Aorta (tissue), 5 donors: ENCODE results near the gene FXN. TPM values are rescaled to one million over a fixed set of nuclear protein-coding genes. Genes with fewer than 3 reads are reported as not detected.
A peak's percentile ranks its signal among the peaks of the same experiment; 100 is the strongest.

Experiments used
- ATAC-seq: fragments of 200-7000 bp; cut with Tn5 transposase; one replicate; pipeline ENCODE4 v1.9.1; 2022; ENCODE audit warnings: moderate library complexity; ENCODE audit not compliant: low FRiP score
- DNase-seq, 2 donors: peaks; one replicate each; pipeline ENCODE4 v3.0.0-alpha.2; 2020
- H3K27ac ChIP-seq, 2 donors: one replicate each; pipeline ENCODE4 v1.5.1; 2013; ENCODE audit warnings: low read length in 2 of 2, mild to moderate bottlenecking in 2 of 2, moderate library complexity in 2 of 2, control low read depth in 1 of 2, inconsistent platforms in 1 of 2, low read depth in 1 of 2
- H3K27me3 ChIP-seq, 2 donors: one replicate each; pipeline ENCODE4 v1.6.1; 2013; ENCODE audit warnings: control low read depth in 1 of 2, low read length in 1 of 2, mild to moderate bottlenecking in 1 of 2, moderate library complexity in 1 of 2; ENCODE audit not compliant: insufficient read depth in 2 of 2, control insufficient read depth in 1 of 2
- H3K36me3 ChIP-seq, 2 donors: one replicate each; pipeline ENCODE4 v1.6.1; 2013; ENCODE audit warnings: control low read depth in 1 of 2, low read length in 1 of 2, mild to moderate bottlenecking in 1 of 2; ENCODE audit not compliant: insufficient read depth in 2 of 2, control insufficient read depth in 1 of 2
- H3K4me1 ChIP-seq, 2 donors: one replicate each; pipeline ENCODE4 v1.6.1; 2013; ENCODE audit warnings: low read length in 2 of 2, control low read depth in 1 of 2, mild to moderate bottlenecking in 1 of 2, moderate library complexity in 1 of 2; ENCODE audit not compliant: insufficient read depth in 2 of 2, control insufficient read depth in 1 of 2
- H3K4me3 ChIP-seq, 2 donors: one replicate each; pipeline ENCODE4 v1.5.1; 2013; ENCODE audit warnings: low read length in 2 of 2, control low read depth in 1 of 2, mild to moderate bottlenecking in 1 of 2
- H3K9me3 ChIP-seq: one replicate; pipeline ENCODE4 v1.6.1; 2013; ENCODE audit warnings: mild to moderate bottlenecking, low read length; ENCODE audit not compliant: control insufficient read depth
- WGBS, 2 donors: extraction: QIAGEN DNeasy Blood & Tissue Kit; methylation state at CpG; one replicate each; pipeline ENCODE4 v1.1.7; 2013; 5-methylcytosine and 5-hydroxymethylcytosine counted together
- intact Hi-C, 2 donors: fragments of 100-400 bp; cut with DNase I; formaldehyde crosslinking; loops; one replicate each; pipeline versions ENCODE4 v1.14.2 to v1.15.0; 2022
- polyA plus RNA-seq, 2 donors: library from polyadenylated mRNA; stranded (reverse); fragments of 200-250 nt; gene quantifications; one replicate each; pipeline ENCODE4 v1.2.3, GENCODE V29; 2013
- total RNA-seq, 2 donors: library from RNA; stranded (reverse); fragmentation: NEBNext Ultra II Directional; extraction: Animal tissue kit (Norgen Biotek cat#: 25700); gene quantifications; one replicate each; pipeline ENCODE4 v1.2.1, GENCODE V29; 2021
- donor health status: healthy with polysubstance abuse.
- donor health status: Bipolar disorder and iron deficiency.
- donor health status: DM: no; HTN: no; CAD: no.
- donor health status: DM: no; HTN: no; CAD: no.
- donor health status: DM: yes; HTN: yes; CAD: no.

FXN gene
- total and polyA plus RNA-seq, 4 donors, result 2.8 to 7.8 (median 7.2) TPM

- Histone ChIP-seq H3K27me3 (no peaks in the 10 kb centered on the region), H3K36me3 (no peaks in the 10 kb centered on the region), H3K27ac (peak overlapping the region in 1 of 2 donors; percentile 29), H3K9me3 (no peaks in the 10 kb centered on the region), H3K4me3 (no peak overlapping the region), H3K4me1 (no peaks in the 10 kb centered on the region)
- intact Hi-C loops, result no loop called here
- no peak for ATAC-seq
- no peak for DNase-seq
- 85 to 88% methylated on average over 1 of the region's 1 CpG for WGBS, 2 donors
Observed at GRCh38 chr9:69065660-69066059, 30.1 kb downstream of the FXN start.

- ATAC-seq (no peak), DNase-seq (no peak)
- Histone ChIP-seq H3K36me3 (no peaks in the 10 kb centered on the region), H3K4me1 (no peaks in the 10 kb centered on the region), H3K27ac (no peak overlapping the region), H3K4me3 (no peak overlapping the region), H3K27me3 (no peaks in the 10 kb centered on the region), H3K9me3 (no peaks in the 10 kb centered on the region)
- 94 to 95% methylated on average over 22 to 27 of the region's 27 CpGs for WGBS, 2 donors
- intact Hi-C loops, result no loop called here
Observed at GRCh38 chr9:69066955-69067354, 31.4 kb downstream of the FXN start.

- Histone ChIP-seq H3K36me3 (no peaks in the 10 kb centered on the region), H3K9me3 (no peaks in the 10 kb centered on the region), H3K4me3 (no peak overlapping the region), H3K4me1 (no peaks in the 10 kb centered on the region), H3K27ac (no peak overlapping the region), H3K27me3 (no peaks in the 10 kb centered on the region)
- ATAC-seq (no peak), DNase-seq (peak in 1 of 2 donors; percentile 40)
- WGBS, 2 donors, result 92% methylated on average over 7 of the region's 7 CpGs
- intact Hi-C loops, result no loop called here
Observed at GRCh38 chr9:69070201-69070600, 34.6 kb downstream of the FXN start.

- Histone ChIP-seq H3K4me3 (no peak overlapping the region), H3K27ac (no peak overlapping the region), H3K36me3 (no peaks in the 10 kb centered on the region), H3K4me1 (peaks cover 0 to 4% of the 10 kb centered on the region in 2 donors), H3K27me3 (no peaks in the 10 kb centered on the region), H3K9me3 (no peaks in the 10 kb centered on the region)
- WGBS, 2 donors, result 71 to 77% methylated on average over 3 of the region's 3 CpGs
- intact Hi-C loops, result no loop called here
- no peak for ATAC-seq
- DNase-seq, result no peak
Observed at GRCh38 chr9:69071059-69071458, 35.5 kb downstream of the FXN start.

DNA sequence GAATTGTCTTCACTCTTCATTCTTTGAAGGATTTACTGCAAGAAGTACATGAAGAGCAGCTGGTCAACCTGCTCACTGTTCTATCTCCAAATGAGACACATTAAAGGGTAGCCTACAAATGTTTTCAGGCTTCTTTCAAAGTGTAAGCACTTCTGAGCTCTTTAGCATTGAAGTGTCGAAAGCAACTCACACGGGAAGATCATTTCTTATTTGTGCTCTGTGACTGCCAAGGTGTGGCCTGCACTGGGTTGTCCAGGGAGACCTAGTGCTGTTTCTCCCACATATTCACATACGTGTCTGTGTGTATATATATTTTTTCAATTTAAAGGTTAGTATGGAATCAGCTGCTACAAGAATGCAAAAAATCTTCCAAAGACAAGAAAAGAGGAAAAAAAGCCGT lies 37.6 kb downstream of the FXN start:
- ATAC-seq, result no peak
- intact Hi-C loops, result no loop called here
- WGBS, 2 donors, result 55 to 66% methylated on average over 4 of the region's 4 CpGs

DNA sequence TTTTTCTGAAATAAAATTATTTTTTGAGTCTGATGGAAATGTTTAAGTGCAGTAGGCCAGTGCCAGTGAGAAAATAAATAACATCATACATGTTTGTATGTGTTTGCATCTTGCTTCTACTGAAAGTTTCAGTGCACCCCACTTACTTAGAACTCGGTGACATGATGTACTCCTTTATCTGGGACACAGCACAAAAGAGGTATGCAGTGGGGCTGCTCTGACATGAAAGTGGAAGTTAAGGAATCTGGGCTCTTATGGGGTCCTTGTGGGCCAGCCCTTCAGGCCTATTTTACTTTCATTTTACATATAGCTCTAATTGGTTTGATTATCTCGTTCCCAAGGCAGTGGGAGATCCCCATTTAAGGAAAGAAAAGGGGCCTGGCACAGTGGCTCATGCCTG lies 39.2 kb downstream of the FXN start:
- Histone ChIP-seq H3K9me3 (no peaks in the 10 kb centered on the region), H3K4me1 (peaks cover 5 to 12% of the 10 kb centered on the region in 2 donors), H3K27me3 (no peaks in the 10 kb centered on the region), H3K4me3 (no peak overlapping the region), H3K27ac (no peak overlapping the region), H3K36me3 (no peaks in the 10 kb centered on the region)
- ATAC-seq, result no peak
- intact Hi-C loops, result loop anchor here in 1 of 2 donors (5.0 kb wide), 1 partner anchor 58 kb away; no protein-coding TSS in a partner anchor
- no peak for DNase-seq
- 80 to 85% methylated on average over 2 of the region's 2 CpGs for WGBS, 2 donors

More for the DNA sequence above, 37.6 kb downstream of the FXN start:
- Histone ChIP-seq H3K4me1 (peaks cover 2 to 10% of the 10 kb centered on the region in 2 donors), H3K27ac (no peak overlapping the region), H3K27me3 (no peaks in the 10 kb centered on the region), H3K36me3 (no peaks in the 10 kb centered on the region), H3K9me3 (no peaks in the 10 kb centered on the region), H3K4me3 (no peak overlapping the region)
- no peak for DNase-seq

- ATAC-seq (peak; percentile 46), DNase-seq (no peak)
- intact Hi-C loops, result loop anchor here in 1 of 2 donors (5.0 kb wide), 1 partner anchor 56 kb away; no protein-coding TSS in a partner anchor
- no peaks in the 10 kb centered on the region for H3K9me3 ChIP-seq
- H3K4me3 ChIP-seq, result no peak overlapping the region
- no peaks in the 10 kb centered on the region for H3K36me3 ChIP-seq
- 4 to 8% methylated on average over 5 of the region's 5 CpGs for WGBS, 2 donors
- H3K4me1 ChIP-seq, result peaks cover 5 to 12% of the 10 kb centered on the region in 2 donors
- H3K27me3 ChIP-seq, result no peaks in the 10 kb centered on the region
- H3K27ac ChIP-seq, result peak overlapping the region in 1 of 2 donors; percentile 10
Observed at GRCh38 chr9:69076550-69076949, 41.0 kb downstream of the FXN start.

- Histone ChIP-seq H3K27ac (peak overlapping the region; percentile 59 to 96), H3K9me3 (no peaks in the 10 kb centered on the region), H3K27me3 (no peaks in the 10 kb centered on the region), H3K36me3 (no peaks in the 10 kb centered on the region), H3K4me3 (no peak overlapping the region), H3K4me1 (peaks cover 5 to 12% of the 10 kb centered on the region in 2 donors)
- DNase-seq, result no peak
- WGBS, 2 donors, result 4 to 11% methylated on average over 2 of the region's 2 CpGs
- intact Hi-C loops, result loop anchor here in 1 of 2 donors (5.0 kb wide), 1 partner anchor 54 kb away; no protein-coding TSS in a partner anchor
- peak; percentile 4 for ATAC-seq
Observed at GRCh38 chr9:69078069-69078468, 42.5 kb downstream of the FXN start.

DNA sequence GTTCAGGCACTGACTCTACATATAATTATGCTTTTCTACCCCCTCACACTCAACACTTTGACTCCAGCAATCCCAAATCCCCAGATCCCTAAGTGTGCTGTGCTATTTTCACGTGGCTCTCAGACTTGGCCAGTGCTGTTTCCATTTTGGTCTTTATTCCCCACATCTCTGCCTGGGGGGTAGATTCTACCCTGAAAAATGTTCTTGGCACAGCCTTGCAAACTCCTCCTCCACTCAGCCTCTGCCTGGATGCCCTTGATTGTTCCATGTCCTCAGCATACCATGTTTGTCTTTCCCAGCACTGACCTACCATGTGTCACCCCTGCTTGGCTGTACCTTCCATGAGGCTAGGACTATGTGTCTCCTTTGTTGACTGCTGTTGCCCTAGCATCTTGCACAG lies 43.0 kb downstream of the FXN start:
- H3K27me3 ChIP-seq, result no peaks in the 10 kb centered on the region
- intact Hi-C loops, result loop anchor here in 1 of 2 donors (5.0 kb wide), 1 partner anchor 54 kb away; no protein-coding TSS in a partner anchor
- H3K9me3 ChIP-seq, result no peaks in the 10 kb centered on the region

More for the DNA sequence above, 43.0 kb downstream of the FXN start:
- 0% methylated on average over 1 of the region's 1 CpG for WGBS, 2 donors
- peak; percentile 92 for ATAC-seq
- H3K36me3 ChIP-seq, result no peaks in the 10 kb centered on the region
- H3K4me3 ChIP-seq, result no peak overlapping the region
- peaks cover 5 to 12% of the 10 kb centered on the region in 2 donors for H3K4me1 ChIP-seq
- peak in 1 of 2 donors; percentile 61 for DNase-seq
- peak overlapping the region; percentile 59 to 96 for H3K27ac ChIP-seq
